HG02852 (cell line): ENCODE measurements around the gene TRERF1.
"Not testable (repeated sequence)": the region's sequence is repeated elsewhere in the genome, so short reads cannot be mapped to it uniquely, and the experiment has no call there.

ENCODE experiments used
- ATAC-seq: cut with Tn5 transposase; IDR thresholded peaks from one replicate; pipeline ENCODE4 v1.9.1; 2021; ENCODE audit warnings: mild to moderate bottlenecking, moderate library complexity; ENCODE audit not compliant: unreplicated experiment

The TRERF1 gene, protein sequence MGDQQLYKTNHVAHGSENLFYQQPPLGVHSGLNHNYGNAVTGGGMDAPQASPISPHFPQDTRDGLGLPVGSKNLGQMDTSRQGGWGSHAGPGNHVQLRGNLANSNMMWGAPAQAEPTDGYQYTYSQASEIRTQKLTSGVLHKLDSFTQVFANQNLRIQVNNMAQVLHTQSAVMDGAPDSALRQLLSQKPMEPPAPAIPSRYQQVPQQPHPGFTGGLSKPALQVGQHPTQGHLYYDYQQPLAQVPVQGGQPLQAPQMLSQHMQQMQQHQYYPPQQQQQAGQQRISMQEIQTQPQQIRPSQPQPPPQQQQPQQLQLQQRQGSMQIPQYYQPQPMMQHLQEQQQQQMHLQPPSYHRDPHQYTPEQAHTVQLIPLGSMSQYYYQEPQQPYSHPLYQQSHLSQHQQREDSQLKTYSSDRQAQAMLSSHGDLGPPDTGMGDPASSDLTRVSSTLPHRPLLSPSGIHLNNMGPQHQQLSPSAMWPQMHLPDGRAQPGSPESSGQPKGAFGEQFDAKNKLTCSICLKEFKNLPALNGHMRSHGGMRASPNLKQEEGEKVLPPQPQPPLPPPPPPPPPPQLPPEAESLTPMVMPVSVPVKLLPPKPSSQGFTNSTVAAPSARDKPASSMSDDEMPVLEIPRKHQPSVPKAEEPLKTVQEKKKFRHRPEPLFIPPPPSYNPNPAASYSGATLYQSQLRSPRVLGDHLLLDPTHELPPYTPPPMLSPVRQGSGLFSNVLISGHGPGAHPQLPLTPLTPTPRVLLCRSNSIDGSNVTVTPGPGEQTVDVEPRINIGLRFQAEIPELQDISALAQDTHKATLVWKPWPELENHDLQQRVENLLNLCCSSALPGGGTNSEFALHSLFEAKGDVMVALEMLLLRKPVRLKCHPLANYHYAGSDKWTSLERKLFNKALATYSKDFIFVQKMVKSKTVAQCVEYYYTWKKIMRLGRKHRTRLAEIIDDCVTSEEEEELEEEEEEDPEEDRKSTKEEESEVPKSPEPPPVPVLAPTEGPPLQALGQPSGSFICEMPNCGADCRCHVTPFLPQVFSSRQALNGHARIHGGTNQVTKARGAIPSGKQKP (N-terminal part only)

DNA sequence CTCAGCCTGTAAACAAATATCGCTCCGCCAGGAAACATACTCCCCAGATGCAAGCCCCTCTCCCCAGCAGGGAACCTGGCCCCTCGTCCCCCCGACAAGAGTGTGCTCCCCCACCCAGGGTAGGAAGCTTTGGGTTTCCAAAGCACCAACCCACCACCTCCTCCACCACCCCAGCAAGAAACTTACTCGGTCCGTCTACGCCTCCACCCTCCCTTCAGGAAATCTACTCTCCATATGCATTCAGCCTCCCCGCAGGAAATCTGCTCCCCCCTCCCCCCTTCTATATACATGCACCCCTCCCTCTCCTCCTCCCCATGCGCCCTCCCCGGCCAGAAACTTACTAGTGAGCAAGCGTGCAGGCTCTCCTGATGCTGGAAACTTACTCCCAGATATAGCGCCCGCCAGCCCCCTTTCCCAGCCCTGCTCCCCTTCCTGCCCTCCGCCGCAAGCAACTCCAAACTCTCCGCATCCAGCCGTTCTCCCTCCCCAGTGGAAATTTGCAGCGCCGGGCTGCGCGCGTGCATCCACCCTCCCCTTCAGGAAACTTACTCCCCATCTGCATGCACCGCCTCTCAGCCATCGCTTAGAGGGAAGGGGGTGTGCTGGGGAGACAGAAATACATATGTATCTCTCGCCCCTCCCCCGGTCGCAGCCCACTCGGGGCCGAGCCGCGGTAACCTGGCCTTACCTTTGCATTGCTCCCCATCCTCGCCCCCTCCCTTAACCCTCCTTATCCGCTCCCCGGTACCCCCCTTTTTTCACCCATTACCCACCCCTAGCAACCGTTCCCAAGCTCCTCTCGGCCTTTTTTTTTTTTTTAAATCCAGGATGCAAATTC lies at the start of gene TRERF1:
Gene TRERF1, minus strand, starts transcription at position 594 of the 838 bp plus-strand sequence. CDS start 182,336 bp downstream, outside the sequence.
- peak; percentile 32 for ATAC-seq

DNA sequence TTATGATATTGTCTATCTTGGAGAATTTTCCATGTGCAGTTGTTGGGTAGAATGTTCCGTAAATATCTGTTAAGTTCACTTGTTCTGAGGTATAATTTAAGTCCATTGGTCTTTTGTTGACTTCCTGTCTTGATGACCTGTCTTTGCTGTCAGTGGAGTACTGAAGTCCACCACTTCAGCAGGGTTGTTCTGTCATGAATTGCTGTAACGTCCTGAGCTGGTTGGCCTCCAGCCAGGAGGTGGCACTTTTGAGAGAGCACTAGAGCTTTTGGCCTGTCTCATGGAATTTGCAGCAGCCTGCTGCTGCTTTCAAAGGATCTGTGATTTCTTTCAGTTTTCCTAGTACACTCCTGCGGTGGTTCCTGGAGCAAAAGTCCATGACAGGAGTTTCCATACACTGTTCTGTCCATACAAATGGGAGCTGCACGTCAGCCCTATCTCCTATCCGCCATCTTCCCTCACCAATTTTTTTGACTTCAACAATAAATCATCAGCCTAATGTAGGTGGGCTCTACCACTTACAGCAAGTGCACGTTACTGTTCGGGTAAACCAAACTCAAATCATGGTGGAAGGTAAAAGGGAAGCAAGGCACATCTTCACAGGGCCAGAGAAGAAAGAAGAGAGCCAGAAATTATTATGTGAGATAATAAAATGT lies 46.9 kb upstream of the TRERF1 start:
- no peak for ATAC-seq

DNA sequence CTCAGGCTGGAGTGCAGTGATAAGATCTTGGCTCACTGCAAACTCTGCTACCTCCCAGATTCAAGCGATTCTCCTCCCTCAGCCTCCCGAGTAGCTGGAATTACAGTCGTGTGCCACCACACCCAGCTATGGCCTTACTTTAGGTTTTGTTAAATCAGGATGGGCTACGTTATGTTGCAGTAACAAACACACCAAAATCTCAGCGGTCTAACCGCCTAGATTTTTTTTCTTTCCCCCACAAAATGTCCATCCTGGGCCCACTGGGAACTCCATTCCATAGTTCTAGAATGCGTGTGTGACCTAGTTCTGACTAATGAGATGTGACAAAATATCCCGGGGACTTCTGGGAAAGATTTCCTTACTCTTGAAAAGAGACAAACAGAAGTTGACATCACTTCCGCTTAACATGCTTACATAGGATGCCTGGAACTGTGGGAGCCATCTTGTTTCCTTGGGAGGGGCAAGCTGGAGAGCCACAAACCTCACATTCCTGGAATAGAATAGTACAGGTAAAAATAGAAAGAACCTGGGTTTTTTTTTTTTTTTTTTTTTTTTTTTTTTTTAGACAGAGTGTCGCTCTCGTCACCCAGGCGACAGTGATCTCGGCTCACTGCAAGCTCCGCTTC lies 42.3 kb upstream of the TRERF1 start:
- no peak for ATAC-seq

DNA sequence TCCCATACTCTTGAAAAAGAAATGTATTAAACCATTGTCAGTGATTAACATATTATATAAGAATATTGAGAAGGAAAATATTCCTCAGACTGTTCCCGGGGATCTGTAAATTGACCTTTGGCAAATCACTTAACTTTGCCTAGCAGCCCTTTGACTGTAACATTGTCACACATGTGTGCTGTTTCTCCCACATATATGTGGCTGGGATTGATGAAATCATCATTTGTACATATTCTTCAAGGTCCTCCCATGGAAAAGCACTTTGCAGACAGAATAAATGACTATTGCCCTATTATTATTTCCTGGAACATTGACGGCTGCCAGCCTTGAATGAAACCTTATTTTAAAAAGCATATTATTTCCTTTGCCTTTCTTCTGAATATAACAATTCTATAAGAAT lies 36.4 kb upstream of the TRERF1 start:
- ATAC-seq, result no peak

DNA sequence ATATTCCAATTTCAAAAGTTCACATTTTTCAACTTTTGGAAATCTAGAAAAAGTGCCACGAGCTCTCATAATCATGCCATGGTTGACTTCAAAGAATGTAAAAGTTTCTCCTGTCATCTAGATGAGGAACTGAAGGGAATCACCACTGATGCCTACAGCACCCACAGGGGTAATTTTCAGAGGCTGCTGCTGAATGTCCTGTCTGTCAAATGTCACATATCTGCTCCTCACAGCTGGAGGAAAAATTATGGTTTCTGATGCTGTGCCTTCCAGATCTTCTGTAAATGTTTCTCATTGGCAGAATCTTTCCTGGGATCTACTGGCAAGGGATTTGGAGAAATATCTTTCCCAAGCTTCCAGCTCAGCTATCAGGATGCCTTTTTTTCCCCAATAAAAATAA lies 32.5 kb upstream of the TRERF1 start:
- no peak for ATAC-seq

DNA sequence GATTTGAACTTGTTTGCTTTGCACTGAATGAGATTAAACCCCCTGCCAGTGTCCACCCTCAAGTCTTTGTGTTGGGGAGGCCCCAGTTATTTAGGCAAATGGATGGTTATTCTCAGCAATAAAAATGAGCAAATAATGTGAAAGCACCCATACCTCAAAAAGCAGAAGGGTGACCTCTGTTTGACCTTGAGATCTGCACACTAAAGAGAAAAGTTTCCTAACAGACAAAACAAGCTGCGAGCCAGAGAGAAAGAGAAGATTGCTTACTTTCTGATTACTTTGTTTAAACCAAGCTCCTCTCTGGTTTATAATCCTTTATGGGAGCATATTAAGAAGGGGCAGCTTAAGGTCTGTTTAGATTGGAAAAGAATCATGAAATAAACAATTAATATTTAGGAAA lies 30.4 kb upstream of the TRERF1 start:
- no peak for ATAC-seq

DNA sequence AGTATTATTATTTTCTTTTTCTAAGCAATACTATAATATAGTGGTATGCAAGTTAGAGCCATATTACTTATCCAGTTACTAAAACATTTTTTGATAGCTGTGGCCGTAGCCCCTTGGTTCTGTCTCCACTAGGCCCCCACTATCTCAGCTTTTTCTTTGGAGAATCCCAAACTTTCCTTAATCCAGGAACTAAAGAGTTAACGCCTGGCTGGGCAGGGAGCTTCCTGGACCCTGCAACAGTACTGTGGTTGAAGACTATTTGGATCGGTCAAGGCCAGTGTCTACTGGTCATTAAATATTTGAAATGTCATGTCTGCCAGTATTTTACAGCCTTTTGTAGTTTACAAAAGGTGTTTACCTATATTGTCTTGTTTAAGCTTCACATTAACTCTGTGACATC lies 20.0 kb upstream of the TRERF1 start:
- no peak for ATAC-seq

DNA sequence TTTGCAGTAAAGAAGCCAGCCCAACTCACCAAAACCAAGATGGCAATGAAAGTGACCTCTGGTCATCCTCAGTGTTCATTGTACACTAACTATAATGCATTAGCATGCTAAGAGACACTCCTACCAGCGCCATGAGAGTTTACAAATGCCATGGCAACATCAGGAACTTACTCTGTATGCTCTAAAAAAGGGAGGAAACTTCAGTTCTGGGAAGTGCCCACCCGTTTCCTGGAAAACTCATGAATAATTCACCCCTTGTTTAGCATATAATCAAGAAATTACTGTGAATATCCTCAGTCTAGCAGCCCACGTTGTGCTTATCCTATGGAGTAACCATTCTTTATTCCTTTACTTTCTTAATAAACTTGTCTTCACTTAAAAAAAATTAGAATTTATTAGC lies 19.4 kb upstream of the TRERF1 start:
- ATAC-seq, result no peak

DNA sequence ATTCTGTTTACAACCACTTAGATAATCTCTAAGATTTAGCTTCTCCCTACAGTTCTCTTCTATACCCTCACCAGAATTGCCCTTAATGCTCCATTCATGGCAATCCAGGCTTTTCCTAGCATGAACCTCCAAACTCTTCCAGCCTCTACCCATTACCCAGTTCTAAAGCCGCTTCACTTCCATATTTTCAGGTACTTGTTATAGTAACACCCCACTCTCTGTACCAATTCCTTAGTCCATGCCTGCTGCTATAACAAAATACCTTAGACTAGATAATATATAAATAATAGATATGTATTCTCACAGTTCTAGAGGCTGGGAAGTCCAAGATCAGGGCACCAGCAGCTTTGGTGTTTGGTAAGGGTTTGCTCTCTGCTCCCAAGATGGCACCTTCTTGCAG lies 16.5 kb upstream of the TRERF1 start:
- no peak for ATAC-seq

DNA sequence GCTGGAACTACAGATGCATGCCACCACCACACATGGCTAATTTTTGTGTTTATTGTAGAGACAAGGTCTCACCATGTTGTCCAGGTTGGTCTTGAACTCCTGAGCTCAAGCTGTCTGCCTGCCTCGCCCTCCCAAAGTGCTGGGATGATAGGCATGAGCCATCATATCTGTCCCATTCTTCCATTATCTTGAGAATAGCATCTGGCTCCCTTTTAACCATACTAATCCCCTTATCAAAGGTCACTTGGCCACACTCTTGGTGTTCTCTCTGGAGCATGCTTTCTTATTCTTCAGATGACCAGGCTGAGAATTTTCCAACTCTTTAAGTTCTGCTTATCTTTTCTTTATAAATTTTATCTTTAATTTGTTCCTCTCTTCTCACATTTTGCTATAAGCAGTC lies 15.9 kb upstream of the TRERF1 start:
- no peak for ATAC-seq

DNA sequence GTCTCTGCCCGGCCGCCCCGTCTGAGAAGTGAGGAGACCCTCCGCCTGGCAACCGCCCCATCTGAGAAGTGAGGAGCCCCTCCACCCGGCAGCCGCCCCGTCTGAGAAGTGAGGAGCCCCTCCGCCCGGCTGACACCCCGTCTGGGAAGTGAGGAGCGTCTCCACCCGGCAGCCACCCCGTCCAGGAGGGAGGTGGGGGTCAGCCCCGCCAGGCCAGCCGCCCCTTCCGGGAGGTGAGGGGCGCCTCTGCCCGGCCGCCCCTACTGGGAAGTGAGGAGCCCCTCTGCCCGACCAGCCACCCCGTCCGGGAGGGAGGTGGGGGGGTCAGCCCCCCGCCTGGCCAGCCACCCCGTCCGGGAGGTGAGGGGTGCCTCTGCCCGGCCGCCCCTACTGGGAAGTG lies 14.7 kb upstream of the TRERF1 start:
- not testable (repeated sequence) for ATAC-seq

DNA sequence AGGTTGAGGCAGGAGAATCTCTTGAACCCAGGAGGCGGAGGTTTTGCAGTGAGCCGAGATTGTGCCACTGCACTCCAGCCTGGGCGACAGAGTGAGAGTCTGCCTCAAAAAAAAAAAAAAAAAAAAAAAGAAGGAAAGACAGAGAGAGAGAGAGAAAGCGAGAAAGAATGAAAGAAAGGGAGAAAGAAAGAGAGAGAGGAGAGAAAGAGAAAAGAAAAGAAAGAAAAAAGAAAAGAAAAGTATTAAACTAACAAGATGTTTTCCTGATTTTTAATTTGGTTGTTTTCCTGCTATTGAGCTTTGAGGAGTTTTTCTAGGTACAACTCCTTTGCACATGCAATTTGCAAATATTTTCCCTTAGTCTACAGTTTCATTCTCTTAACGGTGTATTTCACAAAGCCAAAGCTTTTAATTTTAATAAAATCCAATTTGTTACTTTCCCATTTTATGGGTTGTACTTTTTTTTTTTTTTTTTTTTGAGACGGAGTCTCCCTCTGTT lies 10.8 kb upstream of the TRERF1 start:
- ATAC-seq, result no peak

DNA sequence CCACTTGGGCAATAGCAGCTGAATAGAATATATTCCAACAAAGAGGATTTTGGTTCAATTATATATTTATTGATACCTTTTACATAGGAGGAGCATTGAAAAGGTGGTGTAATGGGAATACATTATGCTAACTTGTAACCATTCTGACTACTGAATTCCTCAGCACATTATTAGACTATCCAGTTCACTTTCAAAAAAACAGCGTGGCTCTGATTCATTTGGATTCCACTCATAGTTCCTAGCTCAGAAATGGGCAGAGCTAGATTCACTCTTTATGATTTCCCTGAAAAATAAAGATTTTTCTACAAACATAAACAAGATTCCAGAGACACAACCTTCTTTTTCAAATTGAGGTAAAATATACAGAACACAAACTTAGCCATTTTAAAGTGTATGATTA lies 9.2 kb upstream of the TRERF1 start:
- no peak for ATAC-seq

DNA sequence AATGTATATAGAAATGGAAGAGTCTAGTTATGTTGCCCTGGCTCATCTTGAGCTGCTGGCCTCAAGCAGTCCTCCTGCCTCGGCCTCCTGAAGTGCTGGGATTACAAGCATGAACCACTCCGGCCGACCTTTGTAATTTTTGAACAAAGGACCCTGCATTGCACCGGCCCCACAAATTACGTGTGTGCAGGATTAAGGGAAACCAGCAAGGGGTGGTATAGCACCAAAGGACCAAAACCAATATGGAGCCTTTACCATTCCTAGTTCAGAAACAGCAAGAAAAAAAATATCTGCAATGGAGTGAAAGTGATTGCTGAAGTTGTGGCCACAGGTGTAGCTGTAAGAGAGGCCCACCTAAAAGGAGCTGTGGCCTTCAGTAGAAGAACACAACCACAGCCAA lies 8.2 kb upstream of the TRERF1 start:
- ATAC-seq, result no peak

DNA sequence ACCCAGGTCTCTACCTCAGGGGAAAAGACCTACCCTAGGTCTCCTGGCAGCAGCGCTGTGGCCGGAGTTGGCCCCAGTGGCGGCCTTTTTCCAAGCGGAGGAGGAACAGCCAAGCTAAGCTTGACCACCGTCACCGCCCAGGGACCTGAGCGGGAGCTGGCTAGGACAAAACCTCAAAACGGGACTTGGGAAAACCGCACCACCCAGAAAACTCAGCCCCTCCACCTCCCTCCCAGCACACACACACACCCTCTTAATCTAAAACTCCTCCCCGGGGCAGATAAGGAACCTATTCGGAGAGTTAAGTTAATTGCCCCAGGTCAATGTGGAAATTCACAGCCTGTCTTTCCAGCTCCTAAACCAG lies 2.7 kb upstream of the TRERF1 start:
- no peak for ATAC-seq

DNA sequence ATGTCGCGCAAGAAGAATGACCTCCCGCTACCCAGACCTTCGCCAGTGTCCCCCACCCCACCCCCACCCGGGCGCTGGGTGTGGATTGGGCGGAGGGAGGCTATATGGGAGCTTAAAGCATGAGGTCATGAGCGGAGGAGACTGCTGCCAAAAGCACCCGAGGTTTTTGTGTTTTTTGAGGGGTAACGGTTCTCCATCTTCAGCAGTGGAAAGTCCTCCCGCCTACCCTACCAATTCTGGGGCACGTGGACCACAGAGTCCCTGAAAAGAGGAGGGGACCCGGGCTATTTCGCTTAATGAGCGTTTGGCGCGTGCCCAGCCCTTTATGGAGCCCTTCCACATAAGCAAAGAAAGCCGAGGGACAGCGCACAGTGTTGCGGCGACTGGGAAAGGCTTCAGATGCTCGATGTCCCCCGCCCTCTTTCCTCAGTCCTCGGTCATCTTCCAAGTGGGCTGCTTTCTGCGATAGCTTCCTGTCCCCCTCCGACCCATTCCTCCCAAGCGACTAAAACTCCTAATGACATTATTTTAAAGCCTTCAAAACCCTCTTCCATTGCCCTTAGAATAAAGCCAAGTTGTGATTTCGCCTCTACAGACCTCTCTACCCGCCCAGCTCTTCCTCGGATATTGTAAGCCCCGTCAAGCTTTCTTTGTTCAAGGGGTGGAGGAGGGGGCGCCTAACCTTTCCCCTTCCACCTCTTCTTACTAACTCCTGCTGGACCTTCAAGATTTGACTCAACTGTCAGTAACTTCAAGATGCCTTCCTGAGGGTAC lies 2.1 kb upstream of the TRERF1 start:
- no peak for ATAC-seq

DNA sequence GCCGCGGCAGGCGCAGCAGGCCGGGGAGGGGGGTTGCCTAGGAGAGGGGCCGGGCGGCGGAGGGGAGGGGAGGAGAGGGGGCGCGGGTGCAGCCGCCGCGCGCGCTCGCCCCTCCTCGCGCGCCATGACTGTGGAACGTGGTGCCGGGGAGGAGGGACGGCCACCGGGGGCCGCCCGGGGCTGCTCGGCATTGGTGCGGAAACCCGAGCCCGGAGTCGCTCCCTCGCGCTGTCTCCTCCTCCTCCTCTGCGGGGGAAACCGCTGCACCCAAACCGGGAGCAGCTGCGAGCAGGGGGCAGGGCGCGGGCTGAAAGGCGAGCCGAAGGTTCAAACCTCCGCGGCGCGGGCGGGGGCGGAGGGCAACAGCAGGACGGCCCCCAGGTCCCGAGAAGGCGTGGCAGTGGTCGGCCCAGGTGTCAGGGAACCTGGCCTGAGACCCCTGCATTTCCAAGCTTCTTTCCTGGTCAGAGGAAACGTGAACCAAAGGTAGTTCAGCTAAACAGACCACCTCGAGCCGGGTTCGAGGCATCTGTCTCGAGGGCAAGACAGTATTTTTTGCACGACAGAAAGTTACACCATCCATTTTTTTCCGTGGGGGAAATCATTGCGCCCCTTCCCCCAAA lies 1.4 kb upstream of the TRERF1 start:
- ATAC-seq, result peak; percentile 63
